Kidney epithelial cell (primary cell): ENCODE data around the gene PDE8A. TPM values are rescaled to one million over a fixed set of nuclear protein-coding genes. Genes with fewer than 3 reads are reported as not detected.

Experiments
- DNase-seq: peaks from one replicate; pipeline ENCODE4 v3.0.0-alpha.2; 2010; ENCODE audit warnings: low read depth
- H3K27me3 ChIP-seq: 2 replicates; pipeline ENCODE4 v1.6.0; 2011; ENCODE audit warnings: low read length; ENCODE audit not compliant: control insufficient read depth, insufficient read depth
- H3K36me3 ChIP-seq: 2 replicates; pipeline ENCODE4 v1.5.1; 2011; ENCODE audit warnings: low read length; ENCODE audit not compliant: control insufficient read depth, insufficient read depth
- H3K4me3 ChIP-seq: 2 replicates; pipeline ENCODE4 v1.5.1; 2011; ENCODE audit warnings: low read depth, mild to moderate bottlenecking, control low read depth, low read length
- total RNA-seq: library from RNA; depleted of rRNA; stranded (reverse); fragments of >200 nt; gene quantifications from 2 replicates; pipeline ENCODE4 v1.2.3, GENCODE V29; 2015
- TF ChIP-seq, protein P1 (sequence below): IDR thresholded peaks from 2 replicates; pipeline ENCODE4 v1.5.1; 2011; ENCODE audit warnings: mild to moderate bottlenecking, moderate library complexity, low read length, control low read depth, inconsistent platforms; ENCODE audit not compliant: insufficient read depth, poor library complexity, severe bottlenecking

Gene PDE8A
- total RNA-seq, 1 donor from 2014 or later = 31.5 TPM

DNA sequence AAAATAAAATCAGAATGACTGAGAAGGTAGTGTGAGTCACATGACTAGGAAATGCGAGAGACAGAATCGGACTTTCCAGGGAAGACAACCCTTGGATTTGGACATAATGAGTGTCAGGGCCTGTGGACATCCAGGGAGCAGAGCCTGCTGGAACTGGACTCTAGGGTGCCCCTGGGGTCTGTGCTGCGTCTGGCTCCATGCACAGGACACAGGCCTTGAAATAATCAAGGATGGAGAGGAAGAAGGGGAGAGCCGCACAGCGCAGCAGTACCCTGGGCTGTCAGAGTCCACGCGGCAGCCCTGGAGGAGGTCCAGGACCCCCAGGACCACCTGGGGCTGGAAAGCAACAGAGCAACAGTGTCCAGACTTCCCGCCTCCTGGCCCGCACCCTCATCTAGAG is 173.7 kb downstream of the PDE8A start:
- H3K4me3 ChIP-seq = no peak overlapping the region
- TF ChIP-seq, protein P1, sequence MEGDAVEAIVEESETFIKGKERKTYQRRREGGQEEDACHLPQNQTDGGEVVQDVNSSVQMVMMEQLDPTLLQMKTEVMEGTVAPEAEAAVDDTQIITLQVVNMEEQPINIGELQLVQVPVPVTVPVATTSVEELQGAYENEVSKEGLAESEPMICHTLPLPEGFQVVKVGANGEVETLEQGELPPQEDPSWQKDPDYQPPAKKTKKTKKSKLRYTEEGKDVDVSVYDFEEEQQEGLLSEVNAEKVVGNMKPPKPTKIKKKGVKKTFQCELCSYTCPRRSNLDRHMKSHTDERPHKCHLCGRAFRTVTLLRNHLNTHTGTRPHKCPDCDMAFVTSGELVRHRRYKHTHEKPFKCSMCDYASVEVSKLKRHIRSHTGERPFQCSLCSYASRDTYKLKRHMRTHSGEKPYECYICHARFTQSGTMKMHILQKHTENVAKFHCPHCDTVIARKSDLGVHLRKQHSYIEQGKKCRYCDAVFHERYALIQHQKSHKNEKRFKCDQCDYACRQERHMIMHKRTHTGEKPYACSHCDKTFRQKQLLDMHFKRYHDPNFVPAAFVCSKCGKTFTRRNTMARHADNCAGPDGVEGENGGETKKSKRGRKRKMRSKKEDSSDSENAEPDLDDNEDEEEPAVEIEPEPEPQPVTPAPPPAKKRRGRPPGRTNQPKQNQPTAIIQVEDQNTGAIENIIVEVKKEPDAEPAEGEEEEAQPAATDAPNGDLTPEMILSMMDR = no peak

DNA sequence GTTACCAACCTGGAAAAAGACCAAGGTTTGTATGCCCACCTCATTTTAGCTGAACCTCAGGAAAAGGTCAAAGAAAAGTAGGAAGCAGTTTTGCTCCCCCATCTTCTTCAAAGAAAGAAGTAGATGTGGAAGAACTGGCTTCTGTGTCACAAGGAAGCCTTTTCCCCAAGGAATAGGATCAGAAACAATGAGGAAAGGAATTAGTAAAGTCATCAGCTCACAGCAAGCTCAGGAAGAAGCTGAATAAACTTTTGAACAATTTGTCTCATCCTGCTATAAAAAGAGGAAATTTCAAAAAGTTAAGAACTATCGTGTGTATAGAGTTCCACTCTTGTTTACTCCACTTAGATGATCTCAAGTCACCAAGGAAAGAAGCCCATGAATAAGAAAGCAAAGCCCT is 174.2 kb downstream of the PDE8A start:
- TF ChIP-seq, protein P1 = no peak
- Histone ChIP-seq H3K4me3 (no peak overlapping the region), H3K36me3 (no peaks in the 10 kb centered on the region), H3K27me3 (no peaks in the 10 kb centered on the region)
- no peak for DNase-seq

More for the DNA sequence above, 173.7 kb downstream of the PDE8A start:
- H3K36me3 ChIP-seq = no peaks in the 10 kb centered on the region
- H3K27me3 ChIP-seq = no peaks in the 10 kb centered on the region
- no peak for DNase-seq

- Histone ChIP-seq H3K27me3 (no peaks in the 10 kb centered on the region), H3K4me3 (no peak overlapping the region), H3K36me3 (no peaks in the 10 kb centered on the region)
- TF ChIP-seq, protein P1 = no peak
- no peak for DNase-seq
These were observed 175.7 kb downstream of the PDE8A start for GRCh38 chr15:85157344-85157743.

GRCh38 chr15:85162237-85162636 is 180.6 kb downstream of the PDE8A start:
- H3K27me3 ChIP-seq = no peaks in the 10 kb centered on the region
- no peak for DNase-seq
- no peaks in the 10 kb centered on the region for H3K36me3 ChIP-seq
- TF ChIP-seq, protein P1 = no peak
- H3K4me3 ChIP-seq = no peak overlapping the region

DNA sequence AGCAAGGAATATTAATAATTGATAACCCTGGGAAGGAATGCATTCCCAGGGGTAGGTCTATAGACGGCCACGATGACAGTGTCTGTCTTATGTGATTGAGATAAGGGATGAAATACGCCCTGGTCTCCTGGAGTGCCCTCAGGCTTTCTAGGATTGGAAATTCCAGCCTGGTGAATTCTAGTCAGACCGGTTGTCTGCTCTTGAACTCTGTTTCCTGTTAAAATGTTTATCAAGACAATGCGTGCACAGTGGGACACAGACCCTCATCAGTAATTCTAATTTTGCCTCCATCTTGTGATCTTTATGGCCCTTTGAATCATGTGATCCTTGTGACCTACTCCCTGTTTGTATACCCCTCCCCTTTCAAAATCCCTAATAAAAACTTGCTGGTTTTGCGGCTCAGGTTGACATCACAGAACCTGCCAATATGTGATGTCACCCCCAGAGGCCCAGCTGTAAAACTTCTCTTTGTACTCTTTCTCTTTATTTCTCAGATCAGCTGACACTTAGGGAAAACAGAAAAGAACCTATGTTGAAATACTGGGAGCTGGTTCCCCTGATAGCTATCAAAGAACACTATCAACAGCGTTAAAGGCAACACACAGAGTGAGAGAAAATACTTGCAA is 183.3 kb downstream of the PDE8A start:
- no peak overlapping the region for H3K4me3 ChIP-seq
- TF ChIP-seq, protein P1 = no peak
- H3K27me3 ChIP-seq = no peaks in the 10 kb centered on the region
- no peak for DNase-seq
- H3K36me3 ChIP-seq = no peaks in the 10 kb centered on the region

DNA sequence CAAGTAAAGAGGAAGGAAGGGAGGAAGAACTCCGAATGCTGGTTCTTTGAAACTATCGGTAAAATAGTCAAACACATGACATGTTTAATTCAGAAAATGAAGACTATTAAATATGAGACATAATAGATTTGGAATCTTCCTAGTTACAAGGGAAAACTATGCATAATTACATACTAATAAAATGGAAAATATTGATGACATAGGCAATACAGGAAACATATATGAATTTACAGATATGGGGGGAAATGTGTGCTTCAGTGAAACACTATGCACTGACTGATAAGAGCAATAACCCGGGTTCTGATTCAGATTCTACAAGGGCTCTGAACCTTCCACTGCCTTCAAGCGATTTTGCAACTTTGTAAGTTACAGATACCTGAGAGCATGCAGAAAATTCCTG is 185.9 kb downstream of the PDE8A start:
- TF ChIP-seq, protein P1 = no peak
- Histone ChIP-seq H3K27me3 (no peaks in the 10 kb centered on the region), H3K36me3 (no peaks in the 10 kb centered on the region), H3K4me3 (no peak overlapping the region)
- no peak for DNase-seq
